Stimulated activated naive B cell treated with anti-CD40 and anti-IgM and Interleukin-4, amounts not matched to agents 10 μg/mL and 1 μg/mL and 100 μg/mL, for 72 hours (primary cell): Measurements from ENCODE around the gene ADGRF4.

Experiments used
- ATAC-seq, 2 donors: fragments of 150-1000 bp; cut with Tn5 transposase; replicated peaks; 2 replicates each; pipeline ENCODE4 v1.10.0; 2021; ENCODE audit warnings: moderate library complexity in 1 of 2
- DNase-seq: peaks from one replicate; pipeline ENCODE4 v3.0.0; 2021
- H3K27ac Mint-ChIP-seq: one replicate; pipeline ENCODE4 v1.8.0; 2022; ENCODE audit warnings: mild to moderate bottlenecking, mixed read lengths
- H3K27me3 Mint-ChIP-seq, 2 donors: one replicate each; pipeline ENCODE4 v1.8.0; 2022; ENCODE audit warnings: mixed read lengths in 2 of 2
- H3K36me3 Mint-ChIP-seq, 2 donors: one replicate each; pipeline ENCODE4 v1.8.0; 2022; ENCODE audit warnings: mixed read lengths in 2 of 2, mild to moderate bottlenecking in 1 of 2
- H3K4me1 Mint-ChIP-seq, 2 donors: one replicate each; pipeline ENCODE4 v1.8.0; 2022; ENCODE audit warnings: mixed read lengths in 2 of 2, mild to moderate bottlenecking in 1 of 2
- H3K4me3 Mint-ChIP-seq, 2 donors: one replicate each; pipeline ENCODE4 v1.8.0; 2022; ENCODE audit warnings: mild to moderate bottlenecking in 2 of 2, mixed read lengths in 2 of 2, moderate library complexity in 1 of 2
- H3K9me3 Mint-ChIP-seq, 2 donors: one replicate each; pipeline ENCODE4 v1.8.0; 2022; ENCODE audit warnings: mixed read lengths in 2 of 2, mild to moderate bottlenecking in 1 of 2

ADGRF4 gene

DNA sequence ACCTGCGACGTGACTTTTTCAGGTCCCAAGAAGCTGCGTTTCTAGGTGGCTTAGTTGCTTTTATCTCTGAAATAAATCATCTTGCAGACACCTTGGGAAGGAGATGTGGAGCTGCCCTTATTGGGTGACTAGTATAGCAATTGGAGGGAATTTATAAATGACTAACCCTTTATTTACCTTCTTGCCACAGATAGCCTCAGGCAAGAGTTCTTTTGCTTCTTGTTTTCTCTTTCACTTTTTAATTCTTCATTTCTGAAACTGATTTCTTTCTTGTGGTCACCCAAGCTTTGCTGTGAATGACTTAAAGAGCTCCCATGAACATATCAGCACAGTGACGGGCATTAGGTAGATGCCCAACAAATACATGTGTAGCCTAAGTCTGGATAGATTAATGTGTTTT lies 3.0 kb downstream of the ADGRF4 start:
- Mint-ChIP-seq H3K27me3 (peaks cover 11% of the 10 kb centered on the region in 2 donors), H3K36me3 (no peaks in the 10 kb centered on the region), H3K9me3 (no peaks in the 10 kb centered on the region), H3K27ac (no peak overlapping the region), H3K4me1 (no peaks in the 10 kb centered on the region), H3K4me3 (no peak overlapping the region)
- DNase-seq (no peak), ATAC-seq (no peak)

DNA sequence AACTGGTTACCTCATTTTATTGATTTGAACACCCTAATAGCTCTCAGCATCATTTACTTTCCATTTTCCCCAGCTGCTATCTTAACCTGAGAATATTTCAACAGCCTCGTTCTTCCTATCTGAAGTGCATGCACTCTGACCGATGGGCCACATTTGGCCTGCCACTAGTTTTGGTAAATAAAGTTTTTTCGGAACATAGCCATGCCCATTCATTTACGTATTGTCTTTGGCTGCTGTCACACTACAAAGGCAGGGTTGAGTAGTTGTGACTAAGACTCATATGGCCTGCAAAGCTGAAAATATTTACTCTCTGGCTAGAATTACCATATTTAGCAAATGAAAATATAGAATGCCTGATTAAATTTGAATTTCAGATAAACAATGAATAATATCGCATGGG lies 10.8 kb downstream of the ADGRF4 start:
- Mint-ChIP-seq H3K36me3 (no peaks in the 10 kb centered on the region), H3K27me3 (peaks cover 15 to 25% of the 10 kb centered on the region in 2 donors), H3K9me3 (peaks cover 0 to 2% of the 10 kb centered on the region in 2 donors), H3K4me1 (no peaks in the 10 kb centered on the region), H3K27ac (no peak overlapping the region), H3K4me3 (no peak overlapping the region)
- ATAC-seq: no peak
- DNase-seq: no peak

DNA sequence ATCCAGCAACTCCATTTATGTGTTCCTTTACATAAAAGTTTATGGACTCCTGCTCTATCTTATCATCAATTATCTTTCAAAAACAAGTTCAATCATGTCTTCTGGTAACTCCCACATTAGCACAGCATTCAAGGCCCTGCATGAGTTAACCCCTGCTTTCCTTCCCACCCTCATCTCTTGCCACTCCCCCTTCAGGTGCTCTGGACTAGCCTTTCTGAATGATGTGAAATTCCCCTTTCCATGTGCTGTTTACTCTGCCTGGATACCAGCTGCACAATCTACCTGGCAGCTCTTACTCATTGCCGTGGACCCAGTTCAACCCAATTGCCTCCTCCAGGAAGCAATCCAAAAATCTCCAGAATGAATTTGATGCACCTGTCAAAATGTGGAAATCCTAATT lies 11.9 kb downstream of the ADGRF4 start:
- Mint-ChIP-seq H3K9me3 (peaks cover 0 to 2% of the 10 kb centered on the region in 2 donors), H3K4me1 (no peaks in the 10 kb centered on the region)

DNA sequence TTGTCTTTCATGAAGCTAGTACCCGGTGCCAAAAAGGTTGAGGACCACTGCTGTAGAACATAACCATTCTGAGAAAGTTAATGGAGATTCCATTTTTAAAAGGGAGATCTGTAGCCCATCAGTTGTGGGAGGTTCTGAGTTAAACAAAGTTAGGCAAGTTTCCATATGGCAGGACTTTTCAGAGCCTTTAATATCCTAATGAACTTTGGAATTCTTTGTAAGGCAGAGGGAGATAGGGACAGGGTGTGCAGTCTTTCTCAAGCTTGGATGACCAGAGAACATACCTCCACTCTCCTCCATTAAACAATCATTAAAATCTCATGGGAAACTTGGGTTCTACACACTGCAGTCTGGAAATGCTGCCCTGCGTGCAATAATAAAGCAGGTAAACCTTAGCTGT lies 14.8 kb downstream of the ADGRF4 start:
- no peak overlapping the region for H3K4me3 Mint-ChIP-seq
- no peak overlapping the region for H3K27ac Mint-ChIP-seq
- H3K4me1 Mint-ChIP-seq: peaks cover 6 to 7% of the 10 kb centered on the region in 2 donors
- peaks cover 20 to 21% of the 10 kb centered on the region in 2 donors for H3K27me3 Mint-ChIP-seq
- ATAC-seq (no peak), DNase-seq (no peak)
- H3K36me3 Mint-ChIP-seq: no peaks in the 10 kb centered on the region
- peaks cover 0 to 2% of the 10 kb centered on the region in 2 donors for H3K9me3 Mint-ChIP-seq

More for the DNA sequence above, 11.9 kb downstream of the ADGRF4 start:
- Mint-ChIP-seq H3K36me3 (no peaks in the 10 kb centered on the region), H3K4me3 (no peak overlapping the region), H3K27me3 (peaks cover 21 to 25% of the 10 kb centered on the region in 2 donors), H3K27ac (no peak overlapping the region)
- no peak for DNase-seq
- no peak for ATAC-seq

DNA sequence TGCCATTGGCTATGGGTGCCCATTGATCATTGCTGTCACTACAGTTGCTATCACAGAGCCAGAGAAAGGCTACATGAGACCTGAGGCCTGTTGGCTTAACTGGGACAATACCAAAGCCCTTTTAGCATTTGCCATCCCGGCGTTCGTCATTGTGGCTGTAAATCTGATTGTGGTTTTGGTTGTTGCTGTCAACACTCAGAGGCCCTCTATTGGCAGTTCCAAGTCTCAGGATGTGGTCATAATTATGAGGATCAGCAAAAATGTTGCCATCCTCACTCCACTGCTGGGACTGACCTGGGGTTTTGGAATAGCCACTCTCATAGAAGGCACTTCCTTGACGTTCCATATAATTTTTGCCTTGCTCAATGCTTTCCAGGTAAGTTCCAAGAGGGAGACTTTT lies 16.4 kb downstream of the ADGRF4 start:
- H3K9me3 Mint-ChIP-seq: peaks cover 0 to 3% of the 10 kb centered on the region in 2 donors
- H3K4me1 Mint-ChIP-seq: peaks cover 6 to 7% of the 10 kb centered on the region in 2 donors
- DNase-seq (no peak), ATAC-seq (peak in 1 of 2 donors; percentile 29)
- H3K36me3 Mint-ChIP-seq: no peaks in the 10 kb centered on the region
- H3K27me3 Mint-ChIP-seq: peaks cover 26 to 31% of the 10 kb centered on the region in 2 donors
- H3K4me3 Mint-ChIP-seq: no peak overlapping the region
- H3K27ac Mint-ChIP-seq: no peak overlapping the region

DNA sequence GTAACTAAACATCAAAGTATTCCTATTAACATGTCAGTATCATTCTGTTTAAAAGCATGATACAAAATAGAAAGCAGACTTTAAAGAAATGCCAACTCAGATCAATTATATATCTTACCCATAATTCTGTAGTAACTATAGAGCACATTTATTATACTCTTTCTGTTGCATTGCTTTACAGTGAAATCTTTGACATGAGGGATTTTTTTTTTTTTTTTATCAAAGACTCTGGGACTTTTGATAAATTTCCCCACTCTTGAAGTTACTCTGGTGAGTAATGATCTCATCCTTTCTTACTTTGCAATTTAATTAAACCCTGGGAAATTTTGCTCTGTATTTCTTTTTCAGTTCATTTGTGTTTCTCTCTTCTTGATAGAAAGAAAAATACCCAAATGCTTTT lies 17.4 kb downstream of the ADGRF4 start:
- DNase-seq (no peak), ATAC-seq (peak; percentile 34 to 57)
- H3K36me3 Mint-ChIP-seq: no peaks in the 10 kb centered on the region
- H3K4me1 Mint-ChIP-seq: peaks cover 6 to 7% of the 10 kb centered on the region in 2 donors
- H3K4me3 Mint-ChIP-seq: no peak overlapping the region
- peak overlapping the region; percentile 26 for H3K27ac Mint-ChIP-seq
- H3K9me3 Mint-ChIP-seq: peaks cover 0 to 2% of the 10 kb centered on the region in 2 donors
- H3K27me3 Mint-ChIP-seq: peaks cover 27 to 32% of the 10 kb centered on the region in 2 donors

DNA sequence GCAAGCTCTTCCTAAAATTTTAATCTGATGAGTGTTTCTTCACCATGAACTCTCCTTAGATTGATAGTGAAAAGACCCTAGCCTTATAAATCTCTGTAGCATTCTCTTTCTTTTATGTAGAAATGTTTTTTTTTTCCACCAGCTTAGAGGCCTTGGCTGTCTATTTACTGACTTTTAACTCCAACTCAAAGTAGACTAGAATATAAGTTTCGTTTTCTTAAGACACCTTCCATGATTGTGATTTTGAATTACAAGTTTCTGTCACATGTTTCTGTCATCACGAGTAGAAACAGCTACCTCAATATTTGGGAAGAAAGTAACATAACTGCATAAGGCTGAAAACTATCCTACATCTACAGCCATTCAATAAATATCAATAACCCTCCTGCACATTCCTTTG lies 17.8 kb downstream of the ADGRF4 start:
- Mint-ChIP-seq H3K4me3 (no peak overlapping the region), H3K9me3 (peaks cover 0 to 2% of the 10 kb centered on the region in 2 donors), H3K27ac (peak overlapping the region; percentile 26), H3K27me3 (peaks cover 29 to 32% of the 10 kb centered on the region in 2 donors), H3K36me3 (no peaks in the 10 kb centered on the region), H3K4me1 (peaks cover 6 to 7% of the 10 kb centered on the region in 2 donors)
- DNase-seq (no peak), ATAC-seq (no peak)

DNA sequence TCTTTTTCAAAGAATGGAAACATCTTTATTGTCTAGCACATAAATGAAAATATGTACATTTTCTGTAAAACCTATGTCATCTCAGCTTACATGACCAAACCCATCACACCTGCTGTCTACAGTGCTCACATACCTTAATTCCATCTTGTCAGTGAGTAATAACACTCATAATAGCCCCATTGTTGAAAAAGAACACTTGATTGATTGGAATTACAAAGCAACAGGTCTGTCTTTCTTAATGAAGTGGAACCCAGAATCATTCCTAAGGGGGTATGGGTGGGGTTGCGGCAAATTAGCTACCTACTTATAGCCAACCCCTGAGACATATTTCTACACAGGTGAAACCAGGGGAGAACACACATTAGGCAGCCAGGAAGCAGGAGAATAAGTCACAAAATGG lies 20.2 kb downstream of the ADGRF4 start:
- peaks cover 0 to 2% of the 10 kb centered on the region in 2 donors for H3K9me3 Mint-ChIP-seq
- no peak overlapping the region for H3K27ac Mint-ChIP-seq
- H3K4me1 Mint-ChIP-seq: peaks cover 6 to 7% of the 10 kb centered on the region in 2 donors
- H3K27me3 Mint-ChIP-seq: peaks cover 26 to 27% of the 10 kb centered on the region in 2 donors
- no peak for ATAC-seq
- no peak for DNase-seq
- H3K4me3 Mint-ChIP-seq: no peak overlapping the region
- H3K36me3 Mint-ChIP-seq: no peaks in the 10 kb centered on the region

DNA sequence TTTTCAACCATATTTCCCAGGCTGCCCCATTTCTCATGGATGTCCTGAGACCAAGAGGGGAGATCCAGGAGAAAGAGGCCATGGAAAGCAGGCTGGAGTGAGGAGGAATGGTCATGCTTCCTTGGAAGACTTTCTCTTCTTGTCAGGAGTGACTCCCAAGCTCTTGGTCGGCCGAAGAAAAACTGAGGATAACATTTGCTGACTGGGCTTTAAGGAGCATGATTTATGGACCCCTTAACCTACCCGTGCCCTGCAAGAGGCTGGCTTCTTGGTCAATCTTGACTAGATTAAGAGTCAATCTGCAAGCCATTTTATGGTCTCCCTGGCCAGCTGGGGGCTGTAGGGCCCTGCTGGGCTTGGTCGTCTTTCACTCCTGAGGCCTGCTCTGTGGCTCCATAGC lies 22.8 kb downstream of the ADGRF4 start:
- Mint-ChIP-seq H3K36me3 (no peaks in the 10 kb centered on the region), H3K4me3 (no peak overlapping the region), H3K27ac (no peak overlapping the region), H3K27me3 (peaks cover 22 to 26% of the 10 kb centered on the region in 2 donors), H3K9me3 (peaks cover 0 to 2% of the 10 kb centered on the region in 2 donors), H3K4me1 (peaks cover 3% of the 10 kb centered on the region in 2 donors)
- no peak for ATAC-seq
- no peak for DNase-seq

DNA sequence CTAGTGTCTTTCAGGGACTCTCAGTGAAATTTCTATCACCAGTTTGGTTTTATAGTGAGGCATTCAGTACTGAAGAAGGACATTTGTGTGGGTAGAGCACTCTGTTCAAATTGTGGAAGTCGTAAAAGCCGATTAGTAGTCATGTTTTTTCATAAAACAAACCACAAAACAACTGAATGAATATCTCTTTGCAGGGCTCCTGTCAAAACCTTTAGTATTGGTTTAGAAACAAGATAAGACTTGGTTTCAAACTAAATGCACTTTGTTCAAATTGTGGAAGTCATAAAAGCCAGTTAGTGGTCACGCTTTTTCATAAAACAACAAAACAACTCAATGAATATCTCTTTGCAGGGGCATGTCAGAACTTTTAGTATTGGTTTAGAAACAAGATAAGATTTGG lies 23.8 kb downstream of the ADGRF4 start:
- peaks cover 22 to 26% of the 10 kb centered on the region in 2 donors for H3K27me3 Mint-ChIP-seq
- H3K4me3 Mint-ChIP-seq: no peak overlapping the region

DNA sequence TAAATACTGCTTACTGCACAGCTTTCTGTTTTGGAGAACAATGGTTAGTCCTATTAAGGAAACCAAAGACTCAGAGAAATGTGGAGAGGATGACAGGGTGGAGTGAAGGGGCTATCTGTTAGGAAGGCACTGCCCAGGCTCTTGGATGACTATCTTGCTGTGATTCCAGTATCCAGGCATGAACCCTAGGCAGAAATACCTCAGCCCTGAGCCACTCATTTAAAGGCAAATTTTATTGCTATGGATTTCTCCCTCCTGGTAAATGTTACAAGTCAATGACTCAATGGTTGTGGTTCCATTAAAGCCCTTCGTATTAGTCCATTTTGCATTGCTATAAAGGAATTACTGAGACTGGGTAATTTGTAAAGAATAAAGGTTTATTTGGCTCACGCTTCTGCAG lies 25.9 kb downstream of the ADGRF4 start:
- no peaks in the 10 kb centered on the region for H3K36me3 Mint-ChIP-seq
- DNase-seq (no peak), ATAC-seq (no peak)
- no peak overlapping the region for H3K4me3 Mint-ChIP-seq
- H3K9me3 Mint-ChIP-seq: no peaks in the 10 kb centered on the region
- H3K27ac Mint-ChIP-seq: no peak overlapping the region
- no peaks in the 10 kb centered on the region for H3K4me1 Mint-ChIP-seq
- H3K27me3 Mint-ChIP-seq: peaks cover 14 to 18% of the 10 kb centered on the region in 2 donors

More for the DNA sequence above, 23.8 kb downstream of the ADGRF4 start:
- DNase-seq (no peak), ATAC-seq (peak; percentile 51 to 54)
- Mint-ChIP-seq H3K4me1 (no peaks in the 10 kb centered on the region), H3K27ac (no peak overlapping the region), H3K36me3 (no peaks in the 10 kb centered on the region), H3K9me3 (peaks cover 0 to 2% of the 10 kb centered on the region in 2 donors)

DNA sequence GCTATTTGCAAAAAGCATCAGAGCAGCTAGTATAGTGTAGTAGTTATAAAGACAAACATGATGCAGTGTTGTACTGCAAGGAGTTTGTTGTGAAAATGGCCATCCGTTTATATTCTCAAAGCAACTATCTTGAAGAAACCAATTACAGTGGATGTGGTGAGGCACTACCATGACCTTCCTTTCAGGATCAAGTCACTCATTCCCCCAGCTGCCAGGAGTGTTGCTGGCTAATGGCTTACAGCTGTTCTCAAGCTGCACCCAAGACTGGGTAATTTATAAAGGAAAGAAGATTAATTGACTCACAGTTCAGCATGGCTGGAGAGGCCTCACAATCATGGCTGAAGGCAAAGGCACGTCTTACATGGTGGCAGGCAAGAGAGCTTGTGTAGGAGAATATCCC lies 29.0 kb downstream of the ADGRF4 start:
- no peak overlapping the region for H3K4me3 Mint-ChIP-seq
- no peak for ATAC-seq
- peaks cover 6% of the 10 kb centered on the region in 2 donors for H3K27me3 Mint-ChIP-seq
- no peak overlapping the region for H3K27ac Mint-ChIP-seq
- no peaks in the 10 kb centered on the region for H3K9me3 Mint-ChIP-seq
- no peaks in the 10 kb centered on the region for H3K36me3 Mint-ChIP-seq
- no peaks in the 10 kb centered on the region for H3K4me1 Mint-ChIP-seq
- DNase-seq: no peak

DNA sequence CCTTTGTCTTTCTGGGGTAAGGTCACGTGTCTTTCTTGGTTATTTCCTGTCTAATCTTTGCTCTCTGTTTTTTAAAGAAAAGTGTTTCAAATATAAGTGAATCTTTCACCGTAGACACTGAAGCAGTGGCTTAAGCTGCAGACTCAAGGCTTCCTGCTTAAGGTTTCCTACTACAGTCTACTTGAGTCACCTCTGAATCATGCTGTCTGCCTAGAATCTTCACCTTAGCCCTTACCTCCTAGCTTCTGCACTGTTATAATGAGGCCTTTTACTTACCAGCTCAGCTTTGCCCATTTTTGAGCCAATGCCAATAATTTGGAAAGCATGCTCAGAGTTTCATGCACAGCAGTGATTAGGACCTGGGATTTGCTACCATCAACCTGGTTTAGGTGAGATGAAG lies 30.6 kb downstream of the ADGRF4 start:
- Mint-ChIP-seq H3K36me3 (no peaks in the 10 kb centered on the region), H3K4me1 (no peaks in the 10 kb centered on the region), H3K4me3 (no peak overlapping the region), H3K27ac (no peak overlapping the region), H3K9me3 (no peaks in the 10 kb centered on the region), H3K27me3 (peaks cover 6 to 8% of the 10 kb centered on the region in 2 donors)
- DNase-seq (no peak), ATAC-seq (no peak)

DNA sequence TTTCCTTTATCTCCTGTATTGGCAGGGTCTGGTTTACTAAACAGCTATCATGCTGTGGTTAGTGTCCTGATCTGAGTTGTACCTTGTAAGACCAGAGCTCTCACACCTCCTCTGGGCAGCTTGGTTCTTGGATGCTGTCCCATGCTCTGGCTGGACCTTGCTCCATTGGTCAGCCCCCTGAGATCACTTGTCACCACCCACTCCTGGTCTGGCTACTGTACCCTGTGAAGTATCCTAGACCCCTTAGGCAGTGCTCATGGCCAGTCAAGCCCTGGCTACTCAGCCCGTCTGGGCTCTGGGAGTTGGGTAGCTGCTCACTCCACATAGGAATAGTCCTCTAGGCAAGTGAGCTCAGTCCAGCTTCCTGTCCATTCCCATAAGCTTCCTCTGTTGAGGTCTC lies 31.1 kb downstream of the ADGRF4 start:
- Mint-ChIP-seq H3K4me1 (no peaks in the 10 kb centered on the region), H3K27ac (no peak overlapping the region), H3K4me3 (no peak overlapping the region), H3K27me3 (peaks cover 6% of the 10 kb centered on the region in 2 donors), H3K9me3 (no peaks in the 10 kb centered on the region), H3K36me3 (no peaks in the 10 kb centered on the region)
- no peak for ATAC-seq
- no peak for DNase-seq

DNA sequence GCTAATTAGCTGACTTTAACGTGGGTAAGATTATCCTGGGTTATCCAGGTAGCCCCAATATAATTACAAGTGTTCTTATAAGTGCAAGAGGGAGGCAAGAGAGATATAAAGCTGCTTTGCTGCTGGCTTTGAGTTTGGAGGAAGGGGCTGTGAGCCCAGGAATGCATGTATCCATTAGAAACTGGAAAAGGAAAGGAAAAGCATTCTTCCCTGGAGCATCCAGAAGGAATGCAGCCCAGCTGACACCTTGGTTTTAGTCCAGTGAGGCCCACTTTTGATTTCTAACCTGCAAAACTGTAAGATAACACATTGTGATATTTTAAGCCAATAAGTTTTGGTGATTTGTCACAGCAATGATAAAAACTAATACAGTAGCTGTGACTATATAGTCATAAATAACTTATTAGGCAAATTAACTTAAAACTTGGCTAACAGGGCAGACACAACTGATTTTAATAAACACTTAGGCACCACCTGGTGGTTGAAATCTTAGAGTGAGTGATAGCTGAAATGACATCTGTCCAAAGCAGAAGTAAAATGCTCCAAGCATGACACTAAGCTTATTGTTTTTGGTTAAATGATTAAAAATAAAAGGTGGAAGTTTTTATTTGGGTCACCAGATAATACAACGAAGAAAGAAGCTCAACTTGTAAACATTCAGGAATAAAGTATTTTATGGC lies 35.6 kb downstream of the ADGRF4 start:
- ATAC-seq: peak in 1 of 2 donors; percentile 57
- Mint-ChIP-seq H3K27ac (no peak overlapping the region), H3K36me3 (no peaks in the 10 kb centered on the region), H3K4me1 (no peaks in the 10 kb centered on the region), H3K9me3 (no peaks in the 10 kb centered on the region), H3K27me3 (peaks cover 4 to 6% of the 10 kb centered on the region in 2 donors), H3K4me3 (no peak overlapping the region)
- no peak for DNase-seq
